K562 (cell line): ENCODE results near the gene TMEM181. TPM values are rescaled to one million over a fixed set of nuclear protein-coding genes. Genes with fewer than 3 reads are reported as not detected.

ENCODE experiments used
- BACH1 ChIP-seq: fragments of 200-800 bp; sonication (Bioruptor generic); IDR thresholded peaks from 2 replicates; pipeline ENCODE4 v1.6.1; 2016; ENCODE audit warnings: missing genetic modification characterization, missing compliant biosample characterization
- ESRRA ChIP-seq: fragments of 450-650 bp; IDR thresholded peaks from 2 replicates; pipeline ENCODE4 v1.6.1; 2014; ENCODE audit warnings: low read depth, mild to moderate bottlenecking, moderate library complexity, borderline replicate concordance
- EZH2 ChIP-seq: IDR thresholded peaks from 2 replicates; pipeline ENCODE4 v1.6.1; 2012; ENCODE audit warnings: low read depth, mild to moderate bottlenecking, inconsistent platforms, low read length, borderline replicate concordance
- HES1 ChIP-seq: fragments of 450-650 bp; IDR thresholded peaks from 2 replicates; pipeline ENCODE4 v1.6.1; 2016; ENCODE audit warnings: low read depth, mild to moderate bottlenecking, moderate library complexity
- HMBOX1 ChIP-seq: sonication (generic); IDR thresholded peaks from 2 replicates; pipeline ENCODE4 v1.6.1; 2016
- JUNB ChIP-seq: fragments of 450-650 bp; formaldehyde crosslinking; conservative IDR thresholded peaks from 2 replicates; pipeline ENCODE4 v1.4.0; 2020; ENCODE audit warnings: mild to moderate bottlenecking
- KAT7 ChIP-seq: sonication (generic); formaldehyde crosslinking; IDR thresholded peaks from 2 replicates; pipeline ENCODE4 v1.8.0; 2022; ENCODE audit warnings: missing genetic modification reagents, mild to moderate bottlenecking, borderline replicate concordance
- LARP7 ChIP-seq: fragments of 450-650 bp; IDR thresholded peaks from 2 replicates; pipeline ENCODE4 v1.6.1; 2016
- MTA3 ChIP-seq: fragments of 450-650 bp; formaldehyde crosslinking; IDR thresholded peaks from 2 replicates; pipeline ENCODE4 v1.6.1; 2017; ENCODE audit warnings: mild to moderate bottlenecking, borderline replicate concordance
- NFATC3 ChIP-seq: fragments of 450-650 bp; IDR thresholded peaks from 2 replicates; pipeline ENCODE4 v1.6.1; 2017; ENCODE audit warnings: mild to moderate bottlenecking
- NFRKB ChIP-seq: fragments of 450-650 bp; IDR thresholded peaks from 2 replicates; pipeline ENCODE4 v1.6.1; 2016; ENCODE audit warnings: low read depth
- RAD51 ChIP-seq: fragments of 450-650 bp; IDR thresholded peaks from 2 replicates; pipeline ENCODE4 v1.7.1; 2016; ENCODE audit warnings: low read depth, mild to moderate bottlenecking, borderline replicate concordance
- RCOR1 ChIP-seq, 2 experiments: IDR thresholded peaks; 2 replicates each; pipeline ENCODE4 v1.6.1; 2012; ENCODE audit warnings: low read depth in 2 of 2, low read length in 2 of 2, borderline replicate concordance in 1 of 2, improper control_type of control experiment in 1 of 2
- REST ChIP-seq, 2 experiments: fragments of 450-650 bp; formaldehyde crosslinking in 1 of 2; IDR thresholded peaks; 2 replicates each; pipeline versions ENCODE4 v1.4.0 to v1.6.1; 2014 to 2020; ENCODE audit warnings: mild to moderate bottlenecking in 2 of 2, borderline replicate concordance in 1 of 2, low read depth in 1 of 2
- SAP30 ChIP-seq: fragments of 200-600 bp; sonication (generic); IDR thresholded peaks from 2 replicates; pipeline ENCODE4 v1.6.1; 2012; ENCODE audit warnings: borderline replicate concordance, low read depth, mild to moderate bottlenecking, moderate library complexity, low read length, control low read depth, inconsistent platforms; ENCODE audit not compliant: insufficient read depth, poor library complexity, severe bottlenecking
- ZC3H8 ChIP-seq: fragments of 450-650 bp; IDR thresholded peaks from 2 replicates; pipeline ENCODE4 v1.6.1; 2017
- ZEB2 ChIP-seq: fragments of 450-650 bp; IDR thresholded peaks from 2 replicates; pipeline ENCODE4 v1.6.1; 2016
- ZNF316 ChIP-seq: fragments of 450-650 bp; IDR thresholded peaks from 2 replicates; pipeline ENCODE4 v1.6.1; 2016
- polyA plus RNA-seq, 8 experiments: library from polyadenylated mRNA; depleted of rRNA in 4 of 8; stranded (reverse) in 5 of 8; unstranded in 3 of 8; fragments of >200 nt; fragmentation: Nextera tagmentation in 2 of 8; fragmentation: Illumina TruSeq in 1 of 8; extraction: Ambion mirVana in 2 of 8; extraction: Trizol in 1 of 8; gene quantifications; 2 replicates each; pipeline versions ENCODE4 v1.2.1 to v1.2.3, GENCODE V29; 2011 to 2014; ENCODE audit warnings: inconsistent platforms in 1 of 8, missing spikeins in 1 of 8
- total RNA-seq, 7 experiments: library from RNA; depleted of rRNA in 6 of 7; stranded (reverse); fragments of >200 nt in 6 of 7; fragmentation: Illumina TruSeq in 2 of 7; extraction: Trizol in 2 of 7; gene quantifications; 2 replicates each; pipeline versions ENCODE4 v1.2.1 to v1.2.3, GENCODE V29; 2011 to 2021; ENCODE audit warnings: low replicate concordance in 1 of 7

The TMEM181 gene
- total and polyA plus RNA-seq, 9 of the 15 experiments (the other 6 are each of a cell fraction or from before 2014, with no cell fraction given): 5.6 to 27.2 (median 19.9) TPM

GRCh38 chr6:158552055-158552795 lies 7.7 kb upstream of the TMEM181 start (continued):
- TF ChIP-seq REST (IDR thresholded peaks at IDR 0.05; ENCODE audit: borderline replicate concordance) (peak; percentile 6; the same call in 1 of the 2 replicates), REST (CRISPR knock-in tag; IDR thresholded peaks at IDR 0.05; ENCODE audit: low read depth) (no peak), NFRKB (no peak), SAP30 (no peak), HES1 (0 out of 2 replicates have a peak, but pooled peaks have one; percentile 14), ZEB2 (peak; percentile 51; the same call in 1 of the 2 replicates), ZC3H8 (no peak), RAD51 (no peak), NFATC3 (no peak), ESRRA (no peak), KAT7 (CRISPR knock-in tag) (no peak), ZNF316 (peak; percentile 67; the same call in 1 of the 2 replicates), MTA3 (no peak), LARP7 (no peak), EZH2 (no peak), HMBOX1 (peak; percentile 53; the same call in 1 of the 2 replicates), BACH1 (tag) (no peak), RCOR1 (IDR thresholded peaks at IDR 0.05; ENCODE audit: borderline replicate concordance in 1 of 2, low read depth in 2 of 2, low read length in 2 of 2) (peak in 1 of 2 experiments; percentile 95; a peak in 2 of 4 replicates), JUNB (CRISPR knock-in tag) (no peak)
